SU-DHL-6 (cell line): ENCODE results near the gene PGBD5.

ENCODE experiments used
- H2AFZ ChIP-seq: fragments of 200-600 bp; sonication (generic); 2 replicates; pipeline ENCODE4 v1.6.1; 2014; ENCODE audit warnings: low read depth, mild to moderate bottlenecking, moderate library complexity, mixed read lengths, antibody characterized with exemption, low read length; ENCODE audit not compliant: severe bottlenecking
- H3F3A ChIP-seq: fragments of 200-600 bp; shearing (Covaris generic); 2 replicates; pipeline ENCODE4 v1.6.0; 2016; ENCODE audit warnings: antibody characterized with exemption, mild to moderate bottlenecking; ENCODE audit not compliant: insufficient read depth
- H3K27ac ChIP-seq: fragments of 200-600 bp; sonication (generic); 2 replicates; pipeline ENCODE4 v1.5.1; 2016; ENCODE audit warnings: low read depth, mild to moderate bottlenecking, low read length, moderate library complexity, mixed read lengths
- H3K27me3 ChIP-seq: fragments of 200-600 bp; sonication (generic), shearing (Covaris generic); 2 replicates; pipeline ENCODE4 v1.6.0; 2014; ENCODE audit warnings: mild to moderate bottlenecking, low read length
- H3K36me3 ChIP-seq: fragments of 200-600 bp; sonication (generic); 2 replicates; pipeline ENCODE4 v1.6.1; 2014; ENCODE audit warnings: mild to moderate bottlenecking, low read length, mixed read lengths
- H3K4me2 ChIP-seq: fragments of 300-600, 200-600 bp; shearing (Covaris generic), sonication (generic); 2 replicates; pipeline ENCODE4 v1.6.0; 2014; ENCODE audit warnings: low read length, low read depth, mild to moderate bottlenecking; ENCODE audit not compliant: poor library complexity, severe bottlenecking
- H3K4me3 ChIP-seq: fragments of 200-600 bp; sonication (generic); 2 replicates; pipeline ENCODE4 v1.5.1; 2014; ENCODE audit warnings: antibody characterized with exemption, low read length, mild to moderate bottlenecking, mixed read lengths; ENCODE audit not compliant: insufficient read depth, poor library complexity, severe bottlenecking
- H3K79me2 ChIP-seq: fragments of 200-600 bp; sonication (generic); 2 replicates; pipeline ENCODE4 v1.6.1; 2014; ENCODE audit warnings: mild to moderate bottlenecking, low read length, moderate library complexity; ENCODE audit not compliant: insufficient read depth
- H3K9ac ChIP-seq: fragments of 200-600 bp; sonication (generic); 2 replicates; pipeline ENCODE4 v1.7.0; 2014; ENCODE audit warnings: mild to moderate bottlenecking, low read length
- H3K9me2 ChIP-seq: fragments of 200-600 bp; sonication (generic); replicated peaks from 2 replicates; pipeline ENCODE4 v1.6.1; 2014; ENCODE audit warnings: low read length; ENCODE audit not compliant: insufficient read depth
- H3K9me3 ChIP-seq: fragments of 200-600 bp; sonication (generic); 2 replicates; pipeline ENCODE4 v1.6.1; 2014; ENCODE audit warnings: low read length, mixed read lengths; ENCODE audit not compliant: insufficient read depth
- H4K20me1 ChIP-seq: fragments of 200-600 bp; sonication (generic); 2 replicates; pipeline ENCODE4 v1.6.1; 2014; ENCODE audit warnings: low read depth, mild to moderate bottlenecking, antibody characterized with exemption, low read length, moderate library complexity, mixed read lengths
- CTCF ChIP-seq: fragments of 200-600 bp; sonication (generic); IDR thresholded peaks from one replicate; pipeline ENCODE4 v1.5.1; 2017; ENCODE audit warnings: antibody characterized with exemption, mild to moderate bottlenecking, low read length, moderate library complexity; ENCODE audit not compliant: insufficient read depth, poor library complexity, severe bottlenecking
- EZH2phosphoT487 ChIP-seq: fragments of 200-600 bp; sonication (generic), shearing (Covaris generic); conservative IDR thresholded peaks from 2 replicates; pipeline ENCODE4 v1.6.1; 2018; ENCODE audit warnings: mild to moderate bottlenecking, antibody characterized with exemption, low read length, moderate library complexity, mixed read lengths

The PGBD5 gene

GRCh38 chr1:230322421-230322756 lies 103.7 kb downstream of the PGBD5 start:
- H3K79me2 ChIP-seq: no peaks in the 10 kb centered on the region
- no peak overlapping the region for H3K27ac ChIP-seq
- no peaks in the 10 kb centered on the region for H3F3A ChIP-seq
- H3K9me3 ChIP-seq: no peaks in the 10 kb centered on the region
- no peaks in the 10 kb centered on the region for H3K36me3 ChIP-seq
- H3K4me3 ChIP-seq: no peak overlapping the region
- no peak overlapping the region for H2AFZ ChIP-seq
- TF ChIP-seq EZH2phosphoT487 (no peak), CTCF (no peak)
- H3K27me3 ChIP-seq: no peaks in the 10 kb centered on the region
- no peak overlapping the region for H3K4me2 ChIP-seq
- no peaks in the 10 kb centered on the region for H4K20me1 ChIP-seq
- no peaks in the 10 kb centered on the region for H3K9me2 ChIP-seq
- H3K9ac ChIP-seq: no peak overlapping the region

GRCh38 chr1:230321741-230322420 lies 104.3 kb downstream of the PGBD5 start:
- H4K20me1 ChIP-seq: no peaks in the 10 kb centered on the region
- H3K4me3 ChIP-seq: no peak overlapping the region
- H3K9me2 ChIP-seq: no peaks in the 10 kb centered on the region
- no peaks in the 10 kb centered on the region for H3K9me3 ChIP-seq
- no peaks in the 10 kb centered on the region for H3K79me2 ChIP-seq
- no peaks in the 10 kb centered on the region for H3K36me3 ChIP-seq
- no peak overlapping the region for H2AFZ ChIP-seq
- no peaks in the 10 kb centered on the region for H3K27me3 ChIP-seq
- TF ChIP-seq EZH2phosphoT487: no peak
- no peak for TF ChIP-seq CTCF
- H3F3A ChIP-seq: no peaks in the 10 kb centered on the region
- no peak overlapping the region for H3K27ac ChIP-seq
- H3K4me2 ChIP-seq: no peak overlapping the region
- no peak overlapping the region for H3K9ac ChIP-seq

- H3K9me3 ChIP-seq: no peaks in the 10 kb centered on the region
- H3K4me2 ChIP-seq: no peak overlapping the region
- no peaks in the 10 kb centered on the region for H3K79me2 ChIP-seq
- no peak overlapping the region for H3K4me3 ChIP-seq
- H4K20me1 ChIP-seq: no peaks in the 10 kb centered on the region
- no peaks in the 10 kb centered on the region for H3K27me3 ChIP-seq
- TF ChIP-seq EZH2phosphoT487 (no peak), CTCF (no peak)
- H3F3A ChIP-seq: no peaks in the 10 kb centered on the region
- no peaks in the 10 kb centered on the region for H3K36me3 ChIP-seq
- H3K27ac ChIP-seq: no peak overlapping the region
- H3K9me2 ChIP-seq: no peaks in the 10 kb centered on the region
- no peak overlapping the region for H2AFZ ChIP-seq
- H3K9ac ChIP-seq: no peak overlapping the region
These were observed 104.8 kb downstream of the PGBD5 start for GRCh38 chr1:230321341-230321740.

GRCh38 chr1:230320804-230321203 lies 105.3 kb downstream of the PGBD5 start:
- Histone ChIP-seq H3K9ac (no peak overlapping the region), H4K20me1 (no peaks in the 10 kb centered on the region), H3K9me3 (no peaks in the 10 kb centered on the region), H3K4me2 (no peak overlapping the region), H3K27me3 (no peaks in the 10 kb centered on the region), H3K79me2 (no peaks in the 10 kb centered on the region), H3K36me3 (no peaks in the 10 kb centered on the region), H2AFZ (no peak overlapping the region), H3F3A (no peaks in the 10 kb centered on the region), H3K4me3 (no peak overlapping the region), H3K9me2 (no peaks in the 10 kb centered on the region), H3K27ac (no peak overlapping the region)
- TF ChIP-seq CTCF (no peak), EZH2phosphoT487 (no peak)
